ENCODE measurements around the gene MED12L. TPM values are rescaled to one million over a fixed set of nuclear protein-coding genes. Genes with fewer than 3 reads are reported as not detected.

MED12L gene
- total RNA-seq, 4 donors from 2014 or later, result 0.09 to 3.3 (median 0.13) TPM; not detected in 1

DNA sequence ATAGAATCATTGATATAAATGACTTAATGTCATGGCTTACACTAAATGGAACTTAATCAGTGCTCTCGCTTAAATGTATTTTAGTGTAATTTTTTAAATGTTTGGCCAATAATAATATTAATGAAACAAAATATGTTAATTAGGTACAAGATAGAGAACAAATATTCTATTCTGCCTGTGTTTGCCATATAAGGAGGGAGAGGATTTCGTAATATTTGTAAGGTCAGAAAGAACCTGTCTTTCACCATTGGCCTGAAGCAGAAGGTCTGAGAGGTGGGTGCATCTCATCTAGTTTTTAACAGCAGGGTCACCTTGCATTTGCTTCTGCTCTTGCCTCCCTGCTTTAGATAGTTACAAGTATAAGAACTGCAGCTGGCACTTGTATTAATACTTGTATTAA lies 228.7 kb downstream of the MED12L start:
- DNase-seq, result no peak
- TF ChIP-seq, protein P1, sequence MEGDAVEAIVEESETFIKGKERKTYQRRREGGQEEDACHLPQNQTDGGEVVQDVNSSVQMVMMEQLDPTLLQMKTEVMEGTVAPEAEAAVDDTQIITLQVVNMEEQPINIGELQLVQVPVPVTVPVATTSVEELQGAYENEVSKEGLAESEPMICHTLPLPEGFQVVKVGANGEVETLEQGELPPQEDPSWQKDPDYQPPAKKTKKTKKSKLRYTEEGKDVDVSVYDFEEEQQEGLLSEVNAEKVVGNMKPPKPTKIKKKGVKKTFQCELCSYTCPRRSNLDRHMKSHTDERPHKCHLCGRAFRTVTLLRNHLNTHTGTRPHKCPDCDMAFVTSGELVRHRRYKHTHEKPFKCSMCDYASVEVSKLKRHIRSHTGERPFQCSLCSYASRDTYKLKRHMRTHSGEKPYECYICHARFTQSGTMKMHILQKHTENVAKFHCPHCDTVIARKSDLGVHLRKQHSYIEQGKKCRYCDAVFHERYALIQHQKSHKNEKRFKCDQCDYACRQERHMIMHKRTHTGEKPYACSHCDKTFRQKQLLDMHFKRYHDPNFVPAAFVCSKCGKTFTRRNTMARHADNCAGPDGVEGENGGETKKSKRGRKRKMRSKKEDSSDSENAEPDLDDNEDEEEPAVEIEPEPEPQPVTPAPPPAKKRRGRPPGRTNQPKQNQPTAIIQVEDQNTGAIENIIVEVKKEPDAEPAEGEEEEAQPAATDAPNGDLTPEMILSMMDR (IDR thresholded peaks at IDR 0.05), result no peak
- no peak for TF ChIP-seq POLR2A (IDR thresholded peaks at IDR 0.05)
- H3K36me3 ChIP-seq, result no peaks in the 10 kb centered on the region
- H3K27me3 ChIP-seq, result no peaks in the 10 kb centered on the region
- H3K4me1 ChIP-seq, result no peaks in the 10 kb centered on the region
- no peak overlapping the region for H3K27ac ChIP-seq
- H3K4me3 ChIP-seq, result no peak overlapping the region
- no peaks in the 10 kb centered on the region for H3K9me3 ChIP-seq

DNA sequence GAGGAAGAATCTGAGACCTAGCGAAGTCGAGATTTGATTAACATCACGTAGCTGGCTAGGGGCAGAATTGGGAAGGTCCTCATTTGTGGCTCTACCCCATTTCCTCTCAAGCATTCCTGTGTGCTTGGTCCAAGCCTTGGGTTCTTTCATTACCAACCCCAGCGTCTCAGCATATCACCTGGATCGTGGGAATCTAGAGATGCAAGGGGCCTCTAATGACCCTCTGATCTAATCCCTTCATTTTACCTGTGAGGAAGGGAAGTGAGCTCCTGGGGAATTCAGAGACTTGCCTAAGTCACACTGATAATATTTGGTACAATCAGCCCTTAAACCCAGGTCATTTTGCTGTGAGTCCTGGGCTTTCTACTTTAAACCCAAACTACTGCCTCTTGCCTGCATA lies 229.1 kb downstream of the MED12L start:
- no peak overlapping the region for H3K4me3 ChIP-seq
- no peaks in the 10 kb centered on the region for H3K27me3 ChIP-seq
- H3K27ac ChIP-seq, result no peak overlapping the region
- no peaks in the 10 kb centered on the region for H3K36me3 ChIP-seq
- DNase-seq, result no peak
- TF ChIP-seq, protein P1 (IDR thresholded peaks at IDR 0.05), result no peak
- H3K4me1 ChIP-seq, result no peaks in the 10 kb centered on the region
- H3K9me3 ChIP-seq, result no peaks in the 10 kb centered on the region

DNA sequence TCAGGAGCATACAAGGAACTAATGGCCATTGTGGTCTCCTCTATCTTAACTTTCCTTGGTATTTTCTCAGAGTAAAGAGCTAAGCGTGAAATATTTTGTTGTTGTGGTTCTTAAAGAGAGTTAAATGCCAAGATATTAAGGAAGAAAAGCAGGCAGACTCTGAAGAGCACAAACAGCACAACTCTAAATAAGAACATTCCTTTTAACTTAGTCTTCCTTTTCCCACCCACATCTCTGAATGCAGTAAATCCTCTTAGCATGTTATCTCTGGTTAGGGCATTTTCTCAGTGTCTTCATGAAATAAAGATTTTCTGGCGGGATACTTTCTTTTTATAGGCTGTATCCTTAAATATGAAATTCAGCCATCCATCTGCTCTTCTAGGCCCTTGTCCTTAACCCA lies 229.7 kb downstream of the MED12L start:
- Histone ChIP-seq H3K9me3 (no peaks in the 10 kb centered on the region), H3K4me3 (no peak overlapping the region), H3K27ac (no peak overlapping the region), H3K4me1 (no peaks in the 10 kb centered on the region), H3K27me3 (no peaks in the 10 kb centered on the region), H3K36me3 (no peaks in the 10 kb centered on the region)
- no peak for DNase-seq
- TF ChIP-seq POLR2A (IDR thresholded peaks at IDR 0.05), result no peak
- TF ChIP-seq, protein P1 (IDR thresholded peaks at IDR 0.05), result no peak

DNA sequence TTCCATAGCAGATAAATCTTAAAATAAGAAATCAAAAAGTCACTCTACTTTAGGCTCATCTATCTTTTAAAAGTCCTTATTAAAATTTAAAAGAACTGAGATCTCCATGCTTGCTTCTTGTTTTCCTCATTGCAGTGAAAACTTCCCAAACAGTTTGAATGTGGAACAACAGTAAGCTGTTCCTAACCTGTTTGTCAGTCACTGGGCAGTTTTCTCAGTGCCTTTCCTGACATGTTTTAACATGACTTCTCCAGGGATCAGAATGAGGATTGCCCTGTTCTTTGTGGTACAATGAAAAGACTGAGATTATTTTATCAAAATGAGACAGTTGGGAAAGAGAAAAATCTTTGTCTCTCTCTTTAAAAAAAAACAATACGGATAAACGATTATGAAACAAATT lies 230.4 kb downstream of the MED12L start:
- no peaks in the 10 kb centered on the region for H3K9me3 ChIP-seq
- TF ChIP-seq POLR2A (IDR thresholded peaks at IDR 0.05), result no peak
- TF ChIP-seq, protein P1 (IDR thresholded peaks at IDR 0.05), result no peak
- no peak overlapping the region for H3K27ac ChIP-seq
- H3K36me3 ChIP-seq, result no peaks in the 10 kb centered on the region
- no peak overlapping the region for H3K4me3 ChIP-seq
- DNase-seq, result no peak
- no peaks in the 10 kb centered on the region for H3K27me3 ChIP-seq
- H3K4me1 ChIP-seq, result no peaks in the 10 kb centered on the region

DNA sequence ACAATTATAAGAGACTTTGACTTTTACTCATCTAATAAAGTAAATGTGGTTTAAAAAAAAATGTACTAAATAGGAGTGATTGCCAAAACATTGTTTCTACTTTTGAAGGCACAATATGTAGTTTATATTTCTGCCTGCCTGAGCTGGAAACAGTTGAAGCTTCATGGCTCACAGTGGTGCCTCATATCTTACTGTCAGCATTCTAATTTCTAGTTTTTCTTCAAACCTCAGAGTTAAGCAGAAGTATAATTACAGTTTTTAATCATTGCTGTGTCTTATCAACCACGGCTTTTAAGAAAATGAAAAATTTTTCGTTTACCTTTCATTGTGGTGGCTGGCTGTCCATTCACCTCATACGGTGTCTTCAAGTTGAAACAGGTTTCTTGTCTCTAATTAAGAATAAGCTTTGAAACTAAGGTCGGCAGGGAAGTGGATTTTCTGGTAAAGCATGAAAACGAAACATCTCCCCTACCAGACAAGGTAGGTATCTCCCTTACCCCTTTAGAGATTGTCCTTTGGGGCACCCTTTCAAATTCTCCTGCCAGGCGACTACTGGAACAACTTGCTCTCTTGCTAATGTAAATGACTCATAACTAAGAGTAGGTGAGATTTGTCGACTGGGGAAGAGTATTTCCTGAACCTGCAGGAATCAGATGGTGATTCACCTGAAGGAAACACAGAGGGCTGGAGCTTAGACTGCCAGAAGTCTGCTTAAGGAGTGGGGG lies 231.0 kb downstream of the MED12L start, which contains the start of gene GPR87:
Gene GPR87, minus strand, starts transcription at position 554 of the 725 bp plus-strand sequence. CDS start 16,720 bp downstream, outside the sequence.
- H3K27me3 ChIP-seq, result no peaks in the 10 kb centered on the region
- no peak within 1 kb of the TSS for H3K4me3 ChIP-seq
- no peak for DNase-seq
- no peaks in the 10 kb centered on the region for H3K4me1 ChIP-seq
- no peak within 1 kb of the TSS for H3K27ac ChIP-seq
- H3K9me3 ChIP-seq, result no peaks in the 10 kb centered on the region
- TF ChIP-seq, protein P1 (IDR thresholded peaks at IDR 0.05), result no peak
- no peak for TF ChIP-seq POLR2A (IDR thresholded peaks at IDR 0.05)
- no peaks in the 10 kb centered on the region for H3K36me3 ChIP-seq

Data from Peyer's patch (tissue), 4 donors.